HEK293 (cell line): ENCODE results near the gene KRTCAP3.
"Not testable (repeated sequence)": the region's sequence is repeated elsewhere in the genome, so short reads cannot be mapped to it uniquely, and the experiment has no call there.

Experiments used
- CTCF ChIA-PET: fragments of 350-600 bp; formaldehyde crosslinking; extraction: SDS; loops from one replicate; lab custom pipeline; 2021; ENCODE audit warnings: antibody characterized with exemption; lab: Yijun Ruan, JAX
- POLR2A ChIA-PET: fragments of 300-600 bp; formaldehyde crosslinking; extraction: SDS; loops from one replicate; lab custom pipeline; 2020; ENCODE audit warnings: antibody characterized with exemption, inconsistent platforms; lab: Yijun Ruan, JAX
- H3K27ac ChIP-seq: fragments of 200-500 bp; sonication (Bioruptor generic); 2 replicates; pipeline ENCODE4 v1.5.1; 2014; ENCODE audit warnings: low read depth, low read length, control low read depth, inconsistent platforms; ENCODE audit errors: extremely low read depth
- H3K36me3 ChIP-seq, 2 experiments: fragments of 200-500 bp in 1 of 2; sonication (Bioruptor generic) in 1 of 2; 1 replicate in 1 of 2; 2 replicates in 1 of 2; pipeline ENCODE4 v1.5.1; 2014 to 2017; ENCODE audit warnings: inconsistent platforms in 2 of 2, low read length in 2 of 2; ENCODE audit not compliant: control insufficient read depth in 2 of 2, insufficient read depth in 1 of 2
- H3K4me1 ChIP-seq: fragments of 200-500 bp; sonication (Bioruptor generic); 2 replicates; pipeline ENCODE4 v1.5.1; 2014; ENCODE audit warnings: mild to moderate bottlenecking, low read length, inconsistent platforms; ENCODE audit not compliant: control insufficient read depth, insufficient read depth
- H3K4me3 ChIP-seq: 2 replicates; pipeline ENCODE4 v1.5.1; 2011; ENCODE audit warnings: low read depth, mild to moderate bottlenecking, control low read depth, low read length, moderate library complexity
- H3K9me3 ChIP-seq: fragments of 200-500 bp; sonication (Bioruptor generic); 2 replicates; pipeline ENCODE4 v1.5.1; 2014; ENCODE audit warnings: low read depth, low read length, inconsistent platforms; ENCODE audit not compliant: control insufficient read depth, insufficient read depth
- BCL11A ChIP-seq: fragments of 450-650 bp; formaldehyde crosslinking; IDR thresholded peaks from 2 replicates; pipeline ENCODE4 v1.5.1; 2016; ENCODE audit warnings: low read depth, missing biosample characterization, missing genetic modification characterization
- OSR2 ChIP-seq: fragments of 450-650 bp; formaldehyde crosslinking; IDR thresholded peaks from 2 replicates; pipeline ENCODE4 v1.5.1; 2016; ENCODE audit warnings: missing biosample characterization, missing genetic modification characterization
- SP3 ChIP-seq: fragments of 450-650 bp; formaldehyde crosslinking; IDR thresholded peaks from 2 replicates; pipeline ENCODE4 v1.5.1; 2016; ENCODE audit warnings: missing biosample characterization, missing genetic modification characterization
- SP7 ChIP-seq: fragments of 450-650 bp; formaldehyde crosslinking; IDR thresholded peaks from 2 replicates; pipeline ENCODE4 v1.5.1; 2016; ENCODE audit warnings: missing biosample characterization, missing genetic modification characterization
- ZBTB17 ChIP-seq: fragments of 450-650 bp; formaldehyde crosslinking; IDR thresholded peaks from 2 replicates; pipeline ENCODE4 v1.5.1; 2016; ENCODE audit warnings: missing biosample characterization, missing genetic modification characterization
- ZNF121 ChIP-seq: fragments of 450-650 bp; formaldehyde crosslinking; IDR thresholded peaks from 2 replicates; pipeline ENCODE4 v1.5.1; 2016; ENCODE audit warnings: missing biosample characterization, missing genetic modification characterization
- ZNF18 ChIP-seq: fragments of 450-650 bp; formaldehyde crosslinking; IDR thresholded peaks from 2 replicates; pipeline ENCODE4 v1.5.1; 2016; ENCODE audit warnings: missing biosample characterization, missing genetic modification characterization
- ZNF184 ChIP-seq: fragments of 450-650 bp; IDR thresholded peaks from 2 replicates; pipeline ENCODE4 v1.5.1; 2018; ENCODE audit warnings: missing biosample characterization, mild to moderate bottlenecking, missing genetic modification characterization
- ZNF19 ChIP-seq: fragments of 450-650 bp; formaldehyde crosslinking; IDR thresholded peaks from 2 replicates; pipeline ENCODE4; 2016; ENCODE audit warnings: missing biosample characterization, missing genetic modification characterization, low read depth
- ZNF202 ChIP-seq: fragments of 450-650 bp; formaldehyde crosslinking; IDR thresholded peaks from 2 replicates; pipeline ENCODE4 v1.5.1; 2016; ENCODE audit warnings: missing biosample characterization, missing genetic modification characterization, borderline replicate concordance
- ZNF211 ChIP-seq: fragments of 450-650 bp; formaldehyde crosslinking; IDR thresholded peaks from 2 replicates; pipeline ENCODE4 v1.5.1; 2016; ENCODE audit warnings: low read depth, missing biosample characterization, missing genetic modification characterization
- ZNF324 ChIP-seq: fragments of 450-650 bp; formaldehyde crosslinking; IDR thresholded peaks from 2 replicates; pipeline ENCODE4 v1.5.1; 2016; ENCODE audit warnings: missing biosample characterization, missing genetic modification characterization
- ZNF362 ChIP-seq: fragments of 450-650 bp; formaldehyde crosslinking; IDR thresholded peaks from 2 replicates; pipeline ENCODE4 v1.5.1; 2016; ENCODE audit warnings: missing biosample characterization, missing genetic modification characterization
- ZNF510 ChIP-seq: fragments of 450-650 bp; formaldehyde crosslinking; IDR thresholded peaks from 2 replicates; pipeline ENCODE4 v1.5.1; 2018; ENCODE audit warnings: mild to moderate bottlenecking, missing genetic modification characterization, missing biosample characterization; ENCODE audit not compliant: insufficient replicate concordance
- ZNF555 ChIP-seq: fragments of 450-650 bp; formaldehyde crosslinking; conservative IDR thresholded peaks from 2 replicates; pipeline ENCODE4 v1.5.1; 2017; ENCODE audit warnings: missing biosample characterization, mild to moderate bottlenecking, missing genetic modification characterization, inconsistent platforms
- ZNF664 ChIP-seq: fragments of 450-650 bp; formaldehyde crosslinking; IDR thresholded peaks from 2 replicates; pipeline ENCODE4 v1.5.1; 2016; ENCODE audit warnings: missing biosample characterization, missing genetic modification characterization
- ZNF704 ChIP-seq: fragments of 450-650 bp; formaldehyde crosslinking; IDR thresholded peaks from 2 replicates; pipeline ENCODE4 v1.5.1; 2016; ENCODE audit warnings: missing biosample characterization, missing genetic modification characterization
- ZNF830 ChIP-seq: fragments of 450-650 bp; IDR thresholded peaks from 2 replicates; pipeline ENCODE4 v1.5.0; 2018; ENCODE audit warnings: missing biosample characterization, missing genetic modification characterization, low read depth, mild to moderate bottlenecking, moderate library complexity

The KRTCAP3 gene

GRCh38 chr2:27421660-27422250 is 20.4 kb upstream of the KRTCAP3 start:
- POLR2A ChIA-PET = interaction anchor here (2.8 kb wide), 1 partner anchor 12 kb away, joined by 13 read pairs; the partner anchor contains the start of gene PPM1G
- CTCF ChIA-PET = interaction anchor here (0.6 to 1.4 kb wide), 4 partner anchors 12 to 296 kb away, joined by 3 to 4 read pairs (median 3); partner anchors contain the start of gene PPM1G
- Histone ChIP-seq H3K36me3 (no peaks in the 10 kb centered on the region), H3K27ac (no peak overlapping the region), H3K9me3 (no peaks in the 10 kb centered on the region), H3K4me1 (no peaks in the 10 kb centered on the region), H3K4me3 (no peak overlapping the region)
- TF ChIP-seq ZNF121 (tag by site-specific recombination) = peak; percentile 79
- no peak for TF ChIP-seq ZNF362 (tag by site-specific recombination)
- no peak for TF ChIP-seq ZNF19 (tag by site-specific recombination)
- TF ChIP-seq ZNF664 = no peak
- TF ChIP-seq ZNF510 (tag by site-specific recombination) = no peak
- 0 out of 2 replicates have a peak, but pooled peaks have one; percentile 15 for TF ChIP-seq ZBTB17
- TF ChIP-seq ZNF555 (tag by site-specific recombination) = no peak
- no peak for TF ChIP-seq ZNF704
- TF ChIP-seq SP3 = no peak
- TF ChIP-seq ZNF18 (tag by site-specific recombination) = 0 out of 2 replicates have a peak, but pooled peaks have one; percentile 24
- no peak for TF ChIP-seq ZNF830 (tag by site-specific recombination)
- no peak for TF ChIP-seq ZNF324 (tag by site-specific recombination)
- no peak for TF ChIP-seq ZNF202 (tag by site-specific recombination)
- TF ChIP-seq BCL11A = no peak

GRCh38 chr2:27422958-27423357 is 19.2 kb upstream of the KRTCAP3 start:
- ChIA-PET CTCF (no interaction called here), POLR2A (no interaction called here)
- H3K4me3 ChIP-seq = no peak overlapping the region
- TF ChIP-seq OSR2 (tag by site-specific recombination) = no peak
- TF ChIP-seq SP7 (tag by site-specific recombination) = no peak
- no peak for TF ChIP-seq ZNF211
- TF ChIP-seq ZNF184 = peak; percentile 91
- no peaks in the 10 kb centered on the region for H3K9me3 ChIP-seq
- H3K27ac ChIP-seq = no peak overlapping the region
- no peaks in the 10 kb centered on the region for H3K36me3 ChIP-seq
- H3K4me1 ChIP-seq = no peaks in the 10 kb centered on the region

- POLR2A ChIA-PET = interaction anchor here (0.6 to 0.8 kb wide), 3 partner anchors 15 to 19 kb away, joined by 3 to 5 read pairs (median 3); no protein-coding TSS in a partner anchor
- H3K9me3 ChIP-seq, H3K27ac ChIP-seq, CTCF ChIA-PET, H3K4me3 ChIP-seq, H3K4me1 ChIP-seq, H3K36me3 ChIP-seq: not testable (repeated sequence)
These were observed 17.1 kb upstream of the KRTCAP3 start for GRCh38 chr2:27425039-27425438.
